Endodermal cell (in vitro differentiated cells): ENCODE measurements around the gene NOL9. TPM values are rescaled to one million over a fixed set of nuclear protein-coding genes. Genes with fewer than 3 reads are reported as not detected.

ENCODE experiments used
- DNase-seq: peaks from one replicate; pipeline ENCODE4 v3.0.0-alpha.2; 2017
- H3K27ac ChIP-seq: 2 replicates; pipeline ENCODE4 v1.5.1; 2013; ENCODE audit warnings: mild to moderate bottlenecking, low read depth, low read length, moderate library complexity
- H3K27me3 ChIP-seq: 2 replicates; pipeline ENCODE4 v1.6.1; 2013; ENCODE audit warnings: mild to moderate bottlenecking, low read length, moderate library complexity; ENCODE audit not compliant: insufficient read depth, control insufficient read depth, poor library complexity, severe bottlenecking
- H3K36me3 ChIP-seq: 2 replicates; pipeline ENCODE4 v1.7.0; 2013; ENCODE audit warnings: mild to moderate bottlenecking, low read length, moderate library complexity; ENCODE audit not compliant: control insufficient read depth, insufficient read depth
- H3K4me1 ChIP-seq: one replicate; pipeline ENCODE4 v1.7.0; 2013; ENCODE audit warnings: low read length; ENCODE audit not compliant: control insufficient read depth, insufficient read depth
- H3K4me3 ChIP-seq: 2 replicates; pipeline ENCODE4 v1.5.1; 2013; ENCODE audit warnings: mild to moderate bottlenecking, low read length, moderate library complexity
- H3K9ac ChIP-seq: 2 replicates; pipeline ENCODE4 v1.6.1; 2013; ENCODE audit warnings: mild to moderate bottlenecking, low read length, moderate library complexity; ENCODE audit not compliant: poor library complexity, severe bottlenecking; ENCODE audit errors: extremely low read depth
- H3K9me3 ChIP-seq: 2 replicates; pipeline ENCODE4 v1.6.1; 2013; ENCODE audit warnings: mild to moderate bottlenecking, low read length, moderate library complexity; ENCODE audit not compliant: control insufficient read depth
- H3K27ac Mint-ChIP-seq: 2 replicates; pipeline ENCODE4 v1.8.0; 2020; ENCODE audit warnings: mixed read lengths
- H3K27me3 Mint-ChIP-seq: 2 replicates; pipeline ENCODE4 v1.8.0; 2021; ENCODE audit warnings: mild to moderate bottlenecking, mixed read lengths; ENCODE audit not compliant: insufficient read depth
- H3K36me3 Mint-ChIP-seq: 2 replicates; pipeline ENCODE4 v1.8.0; 2020; ENCODE audit warnings: low read depth, mixed read lengths
- H3K4me1 Mint-ChIP-seq: 2 replicates; pipeline ENCODE4 v1.8.0; 2020; ENCODE audit warnings: mixed read lengths
- H3K4me3 Mint-ChIP-seq: 2 replicates; pipeline ENCODE4 v1.8.0; 2020; ENCODE audit warnings: mild to moderate bottlenecking, moderate library complexity, mixed read lengths
- H3K9me3 Mint-ChIP-seq: 2 replicates; pipeline ENCODE4 v1.8.0; 2020; ENCODE audit warnings: mild to moderate bottlenecking, mixed read lengths
- WGBS, 2 experiments: methylation state at CpG; one replicate each; pipeline versions ENCODE4 v1.1.5 to v1.1.7; 2013; ENCODE audit warnings: missing lambda C conversion rate in 2 of 2, mixed read lengths in 1 of 2; ENCODE audit not compliant: insufficient coverage in 1 of 2, insufficient read length in 1 of 2; 5-methylcytosine and 5-hydroxymethylcytosine counted together
- total RNA-seq, 2 donors: library from RNA; stranded (reverse); fragmentation: NEBNext Ultra II Directional in 1 of 2; extraction: Animal tissue kit (Norgen Biotek cat#: 25700) in 1 of 2; gene quantifications; 2 replicates in 1 of 2; 3 replicates in 1 of 2; pipeline ENCODE4 v1.2.1, GENCODE V29; 2021
- TF ChIP-seq, protein P1 (sequence below): fragments of 200-600 bp; sonication (generic); conservative IDR thresholded peaks from 2 replicates; pipeline ENCODE4 v1.5.0; 2021; ENCODE audit warnings: antibody characterized with exemption, mild to moderate bottlenecking

The NOL9 gene
- total RNA-seq, 2 donors from 2014 or later = 35.0 to 43.9 TPM

DNA sequence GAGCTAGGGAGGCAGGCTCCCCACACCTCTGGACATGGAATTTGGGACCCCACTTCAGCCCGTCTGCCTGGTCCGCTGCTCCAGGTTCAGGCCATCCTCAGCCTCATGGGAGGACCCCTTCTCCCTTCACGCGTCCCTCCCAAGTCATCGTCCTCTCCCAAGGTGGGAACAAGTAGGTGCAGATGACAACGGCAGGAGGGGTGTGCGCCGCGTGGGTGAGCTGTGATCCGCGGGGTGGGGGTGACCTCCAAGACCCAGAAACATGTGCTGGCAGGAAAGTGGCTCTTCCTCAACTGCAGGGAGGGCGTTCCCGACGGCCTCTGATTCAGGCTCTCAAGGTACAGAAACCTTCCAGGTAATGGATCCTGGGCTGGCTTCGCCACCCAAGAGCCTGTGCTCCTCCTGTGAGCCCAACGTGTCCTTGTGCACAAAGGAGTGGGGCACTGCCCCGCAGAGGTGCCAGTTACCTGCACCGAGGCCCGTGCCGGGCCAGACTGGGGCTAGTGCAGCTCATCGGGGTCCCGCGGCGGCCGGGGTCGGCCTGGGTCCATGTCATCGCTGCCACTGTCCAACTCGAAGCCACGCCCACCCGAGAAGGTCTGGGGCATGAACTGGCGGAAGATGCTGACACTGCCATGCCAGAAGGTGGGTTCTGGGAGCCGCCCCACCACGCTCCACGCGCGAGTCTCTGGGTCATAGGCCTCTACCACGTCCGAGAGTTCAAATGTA, 38.7 kb upstream of the NOL9 start:
- H3K27me3 Mint-ChIP-seq = no peaks in the 10 kb centered on the region
- Histone ChIP-seq H3K27ac (no peak overlapping the region), H3K9me3 (no peaks in the 10 kb centered on the region), H3K9ac (no peak overlapping the region), H3K4me3 (no peak overlapping the region), H3K4me1 (no peaks in the 10 kb centered on the region), H3K36me3 (peaks cover 69% of the 10 kb centered on the region), H3K27me3 (no peaks in the 10 kb centered on the region)
- TF ChIP-seq, protein P1, sequence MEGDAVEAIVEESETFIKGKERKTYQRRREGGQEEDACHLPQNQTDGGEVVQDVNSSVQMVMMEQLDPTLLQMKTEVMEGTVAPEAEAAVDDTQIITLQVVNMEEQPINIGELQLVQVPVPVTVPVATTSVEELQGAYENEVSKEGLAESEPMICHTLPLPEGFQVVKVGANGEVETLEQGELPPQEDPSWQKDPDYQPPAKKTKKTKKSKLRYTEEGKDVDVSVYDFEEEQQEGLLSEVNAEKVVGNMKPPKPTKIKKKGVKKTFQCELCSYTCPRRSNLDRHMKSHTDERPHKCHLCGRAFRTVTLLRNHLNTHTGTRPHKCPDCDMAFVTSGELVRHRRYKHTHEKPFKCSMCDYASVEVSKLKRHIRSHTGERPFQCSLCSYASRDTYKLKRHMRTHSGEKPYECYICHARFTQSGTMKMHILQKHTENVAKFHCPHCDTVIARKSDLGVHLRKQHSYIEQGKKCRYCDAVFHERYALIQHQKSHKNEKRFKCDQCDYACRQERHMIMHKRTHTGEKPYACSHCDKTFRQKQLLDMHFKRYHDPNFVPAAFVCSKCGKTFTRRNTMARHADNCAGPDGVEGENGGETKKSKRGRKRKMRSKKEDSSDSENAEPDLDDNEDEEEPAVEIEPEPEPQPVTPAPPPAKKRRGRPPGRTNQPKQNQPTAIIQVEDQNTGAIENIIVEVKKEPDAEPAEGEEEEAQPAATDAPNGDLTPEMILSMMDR = no peak
- H3K36me3 Mint-ChIP-seq = peaks cover 49% of the 10 kb centered on the region
- no peaks in the 10 kb centered on the region for H3K4me1 Mint-ChIP-seq
- no peak for DNase-seq
- H3K4me3 Mint-ChIP-seq = no peak overlapping the region
- WGBS, 2 experiments = 94 to 98% methylated on average over 38 of the region's 38 CpGs
- H3K9me3 Mint-ChIP-seq = no peaks in the 10 kb centered on the region
- H3K27ac Mint-ChIP-seq = no peak overlapping the region

DNA sequence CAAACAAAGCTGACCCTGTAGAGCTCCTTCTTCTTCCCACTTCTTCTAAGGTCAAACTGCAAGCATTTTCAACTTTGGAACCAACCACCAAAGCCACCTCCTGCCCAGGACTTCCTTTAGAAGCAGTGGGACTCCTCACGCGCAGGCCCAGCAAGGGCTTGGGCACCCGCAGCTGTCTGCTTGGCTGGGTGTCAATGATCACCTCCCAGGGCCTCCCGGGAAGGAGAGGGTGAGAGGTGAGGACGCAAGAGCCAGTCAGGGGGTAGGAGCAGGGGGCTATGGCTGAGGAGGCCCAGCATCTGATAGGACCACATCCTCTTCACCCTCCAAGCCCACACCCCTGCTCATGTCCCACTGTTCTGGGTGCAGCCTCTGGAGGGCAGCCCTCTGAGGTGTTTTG, 38.1 kb upstream of the NOL9 start:
- Mint-ChIP-seq H3K27me3 (no peaks in the 10 kb centered on the region), H3K9me3 (no peaks in the 10 kb centered on the region), H3K4me3 (no peak overlapping the region), H3K27ac (no peak overlapping the region), H3K36me3 (peaks cover 47% of the 10 kb centered on the region), H3K4me1 (no peaks in the 10 kb centered on the region)
- H3K4me1 ChIP-seq = no peaks in the 10 kb centered on the region
- 66 to 94% methylated on average over 3 to 5 of the region's 5 CpGs for WGBS, 2 experiments
- no peaks in the 10 kb centered on the region for H3K9me3 ChIP-seq
- H3K27ac ChIP-seq = no peak overlapping the region
- no peak overlapping the region for H3K9ac ChIP-seq
- TF ChIP-seq, protein P1 = no peak
- DNase-seq = no peak
- H3K36me3 ChIP-seq = peaks cover 69% of the 10 kb centered on the region
- H3K27me3 ChIP-seq = no peaks in the 10 kb centered on the region
- no peak overlapping the region for H3K4me3 ChIP-seq

GRCh38 chr1:6591644-6592043, 37.3 kb upstream of the NOL9 start:
- Mint-ChIP-seq H3K9me3 (no peaks in the 10 kb centered on the region), H3K4me1 (no peaks in the 10 kb centered on the region), H3K4me3 (no peak overlapping the region), H3K36me3 (peaks cover 43% of the 10 kb centered on the region), H3K27ac (no peak overlapping the region), H3K27me3 (no peaks in the 10 kb centered on the region)
- Histone ChIP-seq H3K4me1 (no peaks in the 10 kb centered on the region), H3K27me3 (no peaks in the 10 kb centered on the region), H3K27ac (no peak overlapping the region), H3K4me3 (no peak overlapping the region), H3K9ac (no peak overlapping the region), H3K9me3 (no peaks in the 10 kb centered on the region), H3K36me3 (peaks cover 63% of the 10 kb centered on the region)
- WGBS, 2 experiments = 81 to 85% methylated on average over 6 of the region's 6 CpGs
- no peak for DNase-seq
- TF ChIP-seq, protein P1 = no peak
